ENCODE data around the gene GRHL3.

GRCh38 chr1:24385160-24385940 lies 66.2 kb downstream of the GRHL3 start:
- TF ChIP-seq GATA2 (IDR thresholded peaks at IDR 0.05; ENCODE audit: low read depth, low read length): no peak
- TF ChIP-seq GATA3 (IDR thresholded peaks at IDR 0.05; ENCODE audit: low read depth, low read length): no peak
